ENCODE results near the gene NGF.

The NGF gene

DNA sequence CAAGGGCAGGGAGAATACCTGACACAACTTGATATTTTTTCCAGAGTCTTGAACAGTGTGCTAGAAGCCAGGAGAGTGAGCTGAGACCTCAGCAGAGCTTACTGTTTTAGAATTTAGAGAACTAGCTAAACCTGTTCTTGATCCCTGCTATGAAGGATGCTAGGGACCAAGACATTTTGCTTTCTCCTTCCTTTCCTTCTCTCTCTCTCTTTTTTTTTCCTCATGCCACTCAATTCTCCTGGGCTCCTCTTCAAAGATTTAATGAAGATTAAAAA is 99.0 kb downstream of the NGF start:
- H3K4me3 ChIP-seq (ENCODE audit: control insufficient read depth, low read depth, low read length) = no peak overlapping the region
- no peak for DNase-seq (ENCODE audit: low read depth)
- no peak for TF ChIP-seq CTCF (conservative IDR thresholded peaks at IDR 0.05; ENCODE audit: control insufficient read depth, insufficient read depth, low read depth, low read length)

DNA sequence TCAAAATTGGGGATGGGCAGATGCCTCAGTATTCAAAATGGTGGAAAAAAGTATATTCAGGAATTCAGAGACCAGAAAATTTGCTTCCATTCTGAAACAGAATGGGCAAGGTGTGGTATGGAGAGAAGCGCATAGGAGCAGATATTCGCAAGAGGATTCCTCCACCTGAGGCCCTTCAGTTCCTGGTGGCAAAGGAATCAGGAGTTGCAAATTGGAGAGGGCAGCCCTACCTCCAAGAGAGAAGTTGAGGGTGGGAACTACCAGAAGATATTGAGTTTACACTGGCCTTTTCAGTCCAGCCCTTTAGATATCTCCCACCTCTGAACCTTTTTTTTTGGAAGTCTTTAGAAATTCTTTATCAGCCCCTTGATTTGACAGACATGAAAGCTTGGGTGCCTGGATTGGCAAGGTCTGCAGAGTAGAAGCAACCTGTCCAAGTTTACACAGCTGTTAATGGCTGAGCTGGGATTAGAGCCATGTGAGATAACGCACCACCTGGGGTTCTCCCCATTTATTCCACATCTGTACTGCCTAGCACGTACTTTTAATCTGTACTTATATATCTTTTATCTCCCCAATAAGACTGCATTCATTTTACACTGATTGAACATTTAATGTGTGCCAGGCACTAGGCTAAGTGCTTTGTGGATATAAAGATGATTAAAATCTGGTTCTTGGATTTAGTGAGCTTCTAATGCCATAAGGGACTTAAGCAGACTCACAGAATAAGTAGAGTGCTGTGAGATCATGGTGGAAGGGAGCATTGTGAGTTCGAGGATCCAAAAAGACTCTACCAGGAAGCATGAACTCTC is 99.5 kb downstream of the NGF start:
- TF ChIP-seq CTCF (conservative IDR thresholded peaks at IDR 0.05; ENCODE audit: control insufficient read depth, insufficient read depth, low read depth, low read length) = no peak
- H3K4me3 ChIP-seq (ENCODE audit: control insufficient read depth, low read depth, low read length) = no peak overlapping the region
- DNase-seq (ENCODE audit: low read depth) = no peak

DNA sequence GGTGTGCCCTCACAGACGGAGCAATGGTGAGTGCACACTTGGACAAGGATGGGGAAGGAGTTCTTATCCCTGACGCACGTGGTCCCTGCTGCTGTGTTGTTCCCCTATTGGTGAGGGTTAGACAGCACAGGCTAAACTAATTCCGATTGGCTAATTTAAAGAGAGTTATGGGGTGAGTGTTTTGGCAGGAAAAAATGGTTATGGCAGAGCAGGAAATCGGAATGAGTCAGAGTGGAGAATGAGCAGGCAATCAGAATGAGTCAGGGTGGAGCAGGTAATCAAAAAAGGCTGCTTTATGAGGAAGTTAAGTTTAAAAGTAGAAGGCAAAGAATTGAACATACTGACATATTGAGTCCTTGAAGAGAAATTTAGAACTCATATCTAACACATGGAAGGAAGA is 100.5 kb downstream of the NGF start:
- peak; percentile 11 for TF ChIP-seq CTCF (conservative IDR thresholded peaks at IDR 0.05; ENCODE audit: control insufficient read depth, insufficient read depth, low read depth, low read length)

GRCh38 chr1:115237023-115237422 is 101.0 kb downstream of the NGF start:
- no peak for TF ChIP-seq CTCF (conservative IDR thresholded peaks at IDR 0.05; ENCODE audit: control insufficient read depth, insufficient read depth, low read depth, low read length)
- no peak overlapping the region for H3K4me3 ChIP-seq (ENCODE audit: control insufficient read depth, low read depth, low read length)
- DNase-seq (ENCODE audit: low read depth) = no peak

More for the DNA sequence above, 100.5 kb downstream of the NGF start:
- H3K4me3 ChIP-seq (ENCODE audit: control insufficient read depth, low read depth, low read length) = no peak overlapping the region
- DNase-seq (ENCODE audit: low read depth) = peak; percentile 90
